A549 treated with DMSO at 1 μM for 4 hours (cell line): ENCODE measurements around the gene PNMT. TPM values are rescaled to one million over a fixed set of nuclear protein-coding genes. Genes with fewer than 3 reads are reported as not detected.

Source experiments
- total RNA-seq: library from RNA; stranded (reverse); fragments of 200-300 nt; extraction: Qiagen RNA extraction; gene quantifications from 5 replicates; pipeline ENCODE4 v1.2.3, GENCODE V29; 2022; ENCODE audit warnings: low read depth

The PNMT gene
- total RNA-seq: 0.13 TPM in 1 of 5 replicates, not detected in the others

GRCh38 chr17:39667945-39668924 lies at the start of gene PNMT:
PNMT (plus strand) TSS chr17:39668453; CDS start chr17:39668476, 23 bp downstream.

GRCh38 chr17:39626171-39627046 lies 41.8 kb upstream of the PNMT start, which contains the start of gene PPP1R1B:
PPP1R1B (plus strand) TSS chr17:39626952; CDS start chr17:39627393, 441 bp downstream.

GRCh38 chr17:39636927-39637736 lies 31.1 kb upstream of the PNMT start, which contains the start of gene STARD3:
STARD3 (plus strand) TSS chr17:39637144; CDS start chr17:39653532, 16,388 bp downstream.

GRCh38 chr17:39664581-39665561 lies 3.4 kb upstream of the PNMT start, which contains the start of gene TCAP:
TCAP (plus strand) TSS chr17:39665349; CDS start chr17:39665360, 11 bp downstream.

GRCh38 chr17:39687546-39688474 lies 19.6 kb downstream of the PNMT start, which contains the start of gene PGAP3:
PGAP3 (minus strand) TSS chr17:39688057; CDS start chr17:39688014, 43 bp downstream.

GRCh38 chr17:39699818-39700147 lies 31.5 kb downstream of the PNMT start, which contains the start of gene ERBB2:
ERBB2 (plus strand) TSS chr17:39700064; CDS start chr17:39700239, 175 bp downstream.

Other genes with a start within 250 kb of the PNMT start
- gene MED1, start 217.2 kb upstream of the PNMT start, total RNA-seq: 31.1 to 40.5 TPM (median 38.0 TPM) in 5 replicates
- 37.6 to 46.7 TPM (median 44.1 TPM) in 5 replicates for gene CDK12, start 207.0 kb upstream of the PNMT start, total RNA-seq
- gene NEUROD2, start 60.5 kb upstream of the PNMT start, total RNA-seq: not detected in 5 replicates
- 0.18 TPM in 1 of 5 replicates, not detected in the others for gene PPP1R1B, start 41.5 kb upstream of the PNMT start, total RNA-seq
- gene STARD3, start 31.3 kb upstream of the PNMT start, total RNA-seq: 49.8 to 64.8 TPM (median 57.2 TPM) in 5 replicates
- 0.77 to 1.8 TPM (median 1.0 TPM) in 5 replicates for gene TCAP, start 3.1 kb upstream of the PNMT start, total RNA-seq
- gene PGAP3, start 19.6 kb downstream of the PNMT start, total RNA-seq: 7.3 to 8.5 TPM (median 7.8 TPM) in 5 replicates
- 30.4 to 39.9 TPM (median 32.8 TPM) in 5 replicates for gene ERBB2, start 31.6 kb downstream of the PNMT start, total RNA-seq
- 90.3 to 101 TPM (median 92.4 TPM) in 5 replicates for gene MIEN1, start 62.1 kb downstream of the PNMT start, total RNA-seq
- 4.2 to 7.1 TPM (median 6.5 TPM) in 5 replicates for gene GRB7, start 69.5 kb downstream of the PNMT start, total RNA-seq
- not detected in 5 replicates for gene IKZF3, start 195.9 kb downstream of the PNMT start, total RNA-seq
- not detected in 5 replicates for gene ZPBP2, start 199.7 kb downstream of the PNMT start, total RNA-seq